Dendritic cell treated with granulocyte-macrophage colony-stimulating factor and Interleukin-4, amounts not matched to agents 40 ng/mL and 50 ng/mL, for 4 days (primary cell): ENCODE measurements around the gene NCAPH2.
A peak's percentile ranks its signal among the peaks of the same experiment; 100 is the strongest.

Experiments
- H3K27ac Mint-ChIP-seq: one replicate; pipeline ENCODE4 v1.8.0; 2022; ENCODE audit warnings: mild to moderate bottlenecking, mixed read lengths
- H3K27me3 Mint-ChIP-seq: one replicate; pipeline ENCODE4 v1.8.0; 2022; ENCODE audit warnings: mild to moderate bottlenecking, mixed read lengths
- H3K36me3 Mint-ChIP-seq: one replicate; pipeline ENCODE4 v1.8.0; 2022; ENCODE audit warnings: low read depth, mixed read lengths
- H3K4me1 Mint-ChIP-seq: one replicate; pipeline ENCODE4 v1.8.0; 2022; ENCODE audit warnings: low read depth, mixed read lengths
- H3K4me3 Mint-ChIP-seq: one replicate; pipeline ENCODE4 v1.8.0; 2022; ENCODE audit warnings: mild to moderate bottlenecking, moderate library complexity, mixed read lengths
- H3K9me3 Mint-ChIP-seq: one replicate; pipeline ENCODE4 v1.8.0; 2022; ENCODE audit warnings: mixed read lengths
- intact Hi-C: fragments of 100-400 bp; cut with micrococcal nuclease; formaldehyde crosslinking; loops from one replicate; pipeline ENCODE4 v1.15.0; 2022

The NCAPH2 gene

GRCh38 chr22:50560034-50560433 lies 52.0 kb downstream of the NCAPH2 start:
- intact Hi-C loops = no loop called here
- Mint-ChIP-seq H3K36me3 (no peaks in the 10 kb centered on the region), H3K4me1 (peaks cover 17% of the 10 kb centered on the region), H3K27me3 (peaks cover 14% of the 10 kb centered on the region), H3K9me3 (no peaks in the 10 kb centered on the region), H3K4me3 (no peak overlapping the region), H3K27ac (no peak overlapping the region)

GRCh38 chr22:50561401-50562358 lies 53.7 kb downstream of the NCAPH2 start:
- H3K27ac Mint-ChIP-seq = peak overlapping the region; percentile 67
- peaks cover 17% of the 10 kb centered on the region for H3K4me1 Mint-ChIP-seq

GRCh38 chr22:50562523-50563412 lies 54.7 kb downstream of the NCAPH2 start, which contains the start of gene SYCE3:
TSS of gene SYCE3 (minus strand) at chr22:50562919. CDS start at chr22:50556405, 6,514 bp downstream.
- Mint-ChIP-seq H3K4me1 (peaks cover 17% of the 10 kb centered on the region), H3K27ac (peak within 1 kb of the TSS; percentile 69), H3K4me3 (peak within 1 kb of the TSS; percentile 86), H3K9me3 (no peaks in the 10 kb centered on the region), H3K36me3 (no peaks in the 10 kb centered on the region), H3K27me3 (peaks cover 16% of the 10 kb centered on the region)
- intact Hi-C loops = loop anchor here (1.0 to 2.0 kb wide), 3 partner anchors 18 to 54 kb away; partner anchors contain the start of genes NCAPH2 and SCO2

More at GRCh38 chr22:50561401-50562358, 53.7 kb downstream of the NCAPH2 start:
- H3K36me3 Mint-ChIP-seq = no peaks in the 10 kb centered on the region
- peaks cover 14% of the 10 kb centered on the region for H3K27me3 Mint-ChIP-seq
- H3K9me3 Mint-ChIP-seq = no peaks in the 10 kb centered on the region
- intact Hi-C loops = loop anchor here (1.0 to 2.0 kb wide), 3 partner anchors 17 to 53 kb away; partner anchors contain the start of genes NCAPH2 and SCO2
- peak overlapping the region; percentile 59 for H3K4me3 Mint-ChIP-seq

- intact Hi-C loops = loop anchor here (2.0 kb wide), 1 partner anchor 55 kb away; the partner anchor contains the start of gene NCAPH2
- peak overlapping the region; percentile 69 for H3K27ac Mint-ChIP-seq
- H3K27me3 Mint-ChIP-seq = peaks cover 16% of the 10 kb centered on the region
- peaks cover 2% of the 10 kb centered on the region for H3K36me3 Mint-ChIP-seq
- H3K9me3 Mint-ChIP-seq = no peaks in the 10 kb centered on the region
- peak overlapping the region; percentile 86 for H3K4me3 Mint-ChIP-seq
- peaks cover 17% of the 10 kb centered on the region for H3K4me1 Mint-ChIP-seq
Observed at GRCh38 chr22:50563413-50564160, 55.6 kb downstream of the NCAPH2 start.

- H3K27me3 Mint-ChIP-seq = peaks cover 16% of the 10 kb centered on the region
- H3K4me3 Mint-ChIP-seq = no peak overlapping the region
- no peaks in the 10 kb centered on the region for H3K9me3 Mint-ChIP-seq
- H3K36me3 Mint-ChIP-seq = peaks cover 9% of the 10 kb centered on the region
- H3K4me1 Mint-ChIP-seq = peaks cover 17% of the 10 kb centered on the region
- H3K27ac Mint-ChIP-seq = no peak overlapping the region
- intact Hi-C loops = no loop called here
Observed at GRCh38 chr22:50564289-50564688, 56.3 kb downstream of the NCAPH2 start.

GRCh38 chr22:50567721-50568252 lies 59.8 kb downstream of the NCAPH2 start:
- no peak overlapping the region for H3K27ac Mint-ChIP-seq
- H3K27me3 Mint-ChIP-seq = peaks cover 13% of the 10 kb centered on the region
- no peak overlapping the region for H3K4me3 Mint-ChIP-seq
- peaks cover 9% of the 10 kb centered on the region for H3K4me1 Mint-ChIP-seq
- no peaks in the 10 kb centered on the region for H3K9me3 Mint-ChIP-seq
- intact Hi-C loops = no loop called here
- peaks cover 44% of the 10 kb centered on the region for H3K36me3 Mint-ChIP-seq

- intact Hi-C loops = no loop called here
- Mint-ChIP-seq H3K4me3 (no peak overlapping the region), H3K27me3 (peaks cover 7% of the 10 kb centered on the region), H3K27ac (no peak overlapping the region), H3K9me3 (no peaks in the 10 kb centered on the region), H3K36me3 (peaks cover 50% of the 10 kb centered on the region), H3K4me1 (peaks cover under 1% of the 10 kb centered on the region)
Observed at GRCh38 chr22:50568626-50569025, 60.6 kb downstream of the NCAPH2 start.

- Mint-ChIP-seq H3K27me3 (peaks cover 6% of the 10 kb centered on the region), H3K4me1 (no peaks in the 10 kb centered on the region), H3K36me3 (peaks cover 54% of the 10 kb centered on the region), H3K27ac (no peak overlapping the region), H3K4me3 (no peak overlapping the region), H3K9me3 (no peaks in the 10 kb centered on the region)
- intact Hi-C loops = no loop called here
Observed at GRCh38 chr22:50569041-50569459, 61.0 kb downstream of the NCAPH2 start.

- Mint-ChIP-seq H3K9me3 (no peaks in the 10 kb centered on the region), H3K4me1 (no peaks in the 10 kb centered on the region), H3K4me3 (no peak overlapping the region), H3K27ac (no peak overlapping the region), H3K27me3 (peaks cover 2% of the 10 kb centered on the region), H3K36me3 (peaks cover 61% of the 10 kb centered on the region)
- intact Hi-C loops = no loop called here
Observed at GRCh38 chr22:50569896-50570535, 62.0 kb downstream of the NCAPH2 start.

- H3K4me1 Mint-ChIP-seq = no peaks in the 10 kb centered on the region
- H3K27me3 Mint-ChIP-seq = peaks cover 2% of the 10 kb centered on the region
- intact Hi-C loops = no loop called here
- no peak overlapping the region for H3K27ac Mint-ChIP-seq
- no peak overlapping the region for H3K4me3 Mint-ChIP-seq
- peaks cover 61% of the 10 kb centered on the region for H3K36me3 Mint-ChIP-seq
- H3K9me3 Mint-ChIP-seq = no peaks in the 10 kb centered on the region
Observed at GRCh38 chr22:50570861-50571260, 62.8 kb downstream of the NCAPH2 start.

- no peak overlapping the region for H3K27ac Mint-ChIP-seq
- peaks cover 61% of the 10 kb centered on the region for H3K36me3 Mint-ChIP-seq
- intact Hi-C loops = no loop called here
- no peaks in the 10 kb centered on the region for H3K4me1 Mint-ChIP-seq
- H3K9me3 Mint-ChIP-seq = no peaks in the 10 kb centered on the region
- H3K27me3 Mint-ChIP-seq = peaks cover 2% of the 10 kb centered on the region
- no peak overlapping the region for H3K4me3 Mint-ChIP-seq
Observed at GRCh38 chr22:50571264-50572175, 63.5 kb downstream of the NCAPH2 start.

- Mint-ChIP-seq H3K4me1 (peaks cover 8% of the 10 kb centered on the region), H3K4me3 (no peak overlapping the region), H3K27me3 (peaks cover 4% of the 10 kb centered on the region), H3K27ac (no peak overlapping the region), H3K36me3 (peaks cover 66% of the 10 kb centered on the region), H3K9me3 (no peaks in the 10 kb centered on the region)
- intact Hi-C loops = no loop called here
Observed at GRCh38 chr22:50572965-50573364, 64.9 kb downstream of the NCAPH2 start.
